HCT116 (cell line): ENCODE data around the gene LIPE. TPM values are rescaled to one million over a fixed set of nuclear protein-coding genes. Genes with fewer than 3 reads are reported as not detected.

Experiments
- total RNA-seq: library from RNA; stranded (reverse); gene quantifications from one replicate; pipeline ENCODE4 v1.2.1, GENCODE V29; 2021; ENCODE audit not compliant: unreplicated experiment

Gene LIPE
- total RNA-seq, 1 experiment from 2014 or later, result 11.3 TPM

Other genes with a start within 250 kb of the LIPE start
- 32.7 TPM for gene DEDD2, start 209.7 kb downstream of the LIPE start, total RNA-seq
- 13.1 TPM for gene ZNF526, start 207.1 kb downstream of the LIPE start, total RNA-seq
- gene GSK3A, start 184.8 kb downstream of the LIPE start, total RNA-seq, result 57.2 TPM
- gene ERF, start 172.3 kb downstream of the LIPE start, total RNA-seq, result 96.1 TPM
- 52.0 TPM for gene CIC, start 158.1 kb downstream of the LIPE start, total RNA-seq
- gene PRR19, start 125.3 kb downstream of the LIPE start, total RNA-seq, result 0.93 TPM
- gene PAFAH1B3, start 124.8 kb downstream of the LIPE start, total RNA-seq, result 110 TPM
- 7.2 TPM for gene TMEM145, start 114.1 kb downstream of the LIPE start, total RNA-seq
- 24.0 TPM for gene MEGF8, start 101.8 kb downstream of the LIPE start, total RNA-seq
- 13.9 TPM for gene CNFN, start 37.1 kb downstream of the LIPE start, total RNA-seq
- 0.32 TPM for gene CXCL17, start 15.6 kb upstream of the LIPE start, total RNA-seq
- gene CEACAM1, start 101.1 kb upstream of the LIPE start, total RNA-seq, result 1.2 TPM
- gene CEACAM8, start 167.5 kb upstream of the LIPE start, total RNA-seq, result not detected